Common myeloid progenitor, CD34-positive (primary cell): ENCODE data around the gene GMFB.
"Not testable (repeated sequence)": the region's sequence is repeated elsewhere in the genome, so short reads cannot be mapped to it uniquely, and the experiment has no call there.

Source experiments
- CTCF ChIA-PET: fragments of 350-600 bp; sonication (Branson Sonifier 250); formaldehyde crosslinking; loops from one replicate; lab custom pipeline; 2021; ENCODE audit warnings: antibody characterized with exemption; lab: Charles Lee
- POLR2A ChIA-PET: fragments of 350-600 bp; sonication (Branson Sonifier 250); formaldehyde crosslinking; loops from one replicate; lab custom pipeline; 2021; ENCODE audit warnings: antibody characterized with exemption; lab: Charles Lee
- DNase-seq, 3 donors: peaks; one replicate each; pipeline versions ENCODE4 v3.0.0 to v3.0.0-alpha.2; 2013
- H3K27ac ChIP-seq, 2 experiments: 1 replicate in 1 of 2; 2 replicates in 1 of 2; pipeline ENCODE4 v1.7.0; 2013; ENCODE audit warnings: inconsistent platforms in 2 of 2, low read length in 2 of 2, mild to moderate bottlenecking in 2 of 2, low read depth in 1 of 2, moderate library complexity in 1 of 2; ENCODE audit not compliant: severe bottlenecking in 2 of 2, insufficient read depth in 1 of 2, poor library complexity in 1 of 2
- H3K27me3 ChIP-seq, 5 experiments: replicated peaks in 2 of 5; 1 replicate in 3 of 5; 2 replicates in 2 of 5; pipeline versions ENCODE4 v1.6.1 to v1.7.0; 2013; ENCODE audit warnings: low read length in 4 of 5, mild to moderate bottlenecking in 2 of 5, moderate library complexity in 2 of 5, inconsistent platforms in 1 of 5; ENCODE audit not compliant: insufficient read depth in 5 of 5, control insufficient read depth in 4 of 5
- H3K36me3 ChIP-seq, 4 experiments: 1 replicate in 2 of 4; 2 replicates in 2 of 4; pipeline versions ENCODE4 v1.6.1 to v1.7.0; 2013; ENCODE audit warnings: low read length in 3 of 4, control low read depth in 1 of 4, mild to moderate bottlenecking in 1 of 4; ENCODE audit not compliant: control insufficient read depth in 4 of 4, insufficient read depth in 4 of 4
- H3K4me1 ChIP-seq, 4 experiments: 1 replicate in 3 of 4; 2 replicates in 1 of 4; pipeline versions ENCODE4 v1.6.1 to v1.7.1; 2013; ENCODE audit warnings: low read length in 3 of 4, mild to moderate bottlenecking in 3 of 4, control low read depth in 1 of 4, inconsistent platforms in 1 of 4, moderate library complexity in 1 of 4; ENCODE audit not compliant: control insufficient read depth in 4 of 4, insufficient read depth in 4 of 4; ENCODE audit errors: control extremely low read depth in 1 of 4
- H3K4me3 ChIP-seq, 7 experiments: 1 replicate in 4 of 7; 2 replicates in 3 of 7; pipeline versions ENCODE4 v1.5.1 to v1.7.0; 2013; ENCODE audit warnings: mild to moderate bottlenecking in 7 of 7, low read length in 6 of 7, moderate library complexity in 6 of 7, inconsistent platforms in 2 of 7, low read depth in 2 of 7, control low read depth in 1 of 7; ENCODE audit not compliant: insufficient read depth in 4 of 7, control insufficient read depth in 1 of 7; ENCODE audit errors: extremely low read depth in 1 of 7
- H3K9me3 ChIP-seq, 5 experiments: 1 replicate in 4 of 5; 2 replicates in 1 of 5; pipeline versions ENCODE4 v1.6.1 to v1.7.1; 2013; ENCODE audit warnings: low read length in 4 of 5, mild to moderate bottlenecking in 2 of 5, inconsistent platforms in 1 of 5, low read depth in 1 of 5, moderate library complexity in 1 of 5; ENCODE audit not compliant: control insufficient read depth in 4 of 5, insufficient read depth in 2 of 5; ENCODE audit errors: control extremely low read depth in 1 of 5
- WGBS: methylation state at CpG from one replicate; pipeline ENCODE4 v1.1.5; 2013; ENCODE audit not compliant: insufficient coverage; 5-methylcytosine and 5-hydroxymethylcytosine counted together

The GMFB gene

DNA sequence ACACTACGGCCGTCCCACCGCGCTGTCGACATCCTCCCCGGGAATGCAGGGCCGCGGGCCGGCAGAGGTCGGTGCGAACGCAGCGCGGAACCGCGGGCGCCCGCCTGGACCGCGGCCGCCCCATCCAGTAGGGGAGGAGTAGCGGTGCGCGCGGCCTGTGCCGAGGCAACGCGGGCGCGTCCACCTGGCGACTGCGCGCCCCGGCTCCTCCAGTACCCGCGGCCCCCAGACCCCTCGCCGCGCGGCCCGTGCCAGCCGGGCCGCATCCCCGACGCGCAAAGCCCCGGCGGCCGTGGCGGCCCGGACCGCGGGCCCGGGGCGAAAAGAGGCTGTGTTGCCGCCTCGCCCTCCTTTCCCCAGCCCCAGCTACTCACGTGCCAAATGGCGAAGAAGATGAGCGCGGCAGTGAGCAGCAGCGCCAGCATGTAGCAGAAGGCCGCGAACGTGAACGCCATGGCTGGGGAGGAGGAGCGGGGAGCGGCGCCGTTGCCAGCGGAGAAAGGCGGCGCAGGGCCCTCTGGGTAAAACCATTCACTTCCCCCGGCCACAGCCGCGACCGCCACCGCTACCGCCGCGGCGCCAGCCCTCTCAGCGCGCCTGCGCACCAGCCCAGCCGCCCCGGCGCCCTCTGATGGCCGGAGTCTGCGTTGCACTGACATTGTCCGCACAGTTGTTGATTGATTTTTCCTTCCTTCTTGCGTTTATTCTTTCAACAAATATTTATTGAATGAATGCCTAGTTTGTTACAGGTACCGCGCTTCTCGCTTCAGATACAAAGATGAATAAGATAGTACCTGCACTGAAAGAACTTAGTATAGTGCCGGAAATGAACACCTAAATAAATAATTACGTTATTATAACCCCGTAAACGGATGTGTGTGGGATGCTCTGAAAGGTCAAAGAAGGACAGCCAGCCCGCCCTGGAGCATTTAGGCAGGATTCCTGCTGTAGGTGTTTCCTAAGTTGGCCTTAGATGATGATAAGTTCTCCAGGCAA lies 47.6 kb downstream of the GMFB start, which contains the start of gene CNIH1:
CNIH1 (minus strand) TSS at position 502 of the 996 bp plus-strand sequence; CDS start at position 455, 47 bp downstream.
- H3K9me3 ChIP-seq = no peaks in the 10 kb centered on the region
- WGBS = under 1% methylated on average over 79 of the region's 100 CpGs
- POLR2A ChIA-PET = interaction anchor here (0.9 to 1.0 kb wide), 2 partner anchors 28 to 49 kb away, joined by 3 to 5 read pairs; no protein-coding TSS in a partner anchor
- peaks cover 0 to 2% (median 0%) of the 10 kb centered on the region in 5 experiments for H3K27me3 ChIP-seq
- H3K36me3 ChIP-seq = peaks cover 0 to 7% (median 0%) of the 10 kb centered on the region in 4 experiments
- CTCF ChIA-PET = interaction anchor here (0.8 to 1.3 kb wide), 6 partner anchors 9 to 68 kb away, joined by 3 read pairs; partner anchors contain the start of gene CDKN3
- H3K4me3 ChIP-seq = peak within 1 kb of the TSS; percentile 52 to 88 (median 81)
- H3K4me1 ChIP-seq = peaks cover 7 to 26% (median 18%) of the 10 kb centered on the region in 4 experiments
- peak within 1 kb of the TSS; percentile 66 to 90 for H3K27ac ChIP-seq
- DNase-seq = peak; percentile 92 to 96 (median 96)

DNA sequence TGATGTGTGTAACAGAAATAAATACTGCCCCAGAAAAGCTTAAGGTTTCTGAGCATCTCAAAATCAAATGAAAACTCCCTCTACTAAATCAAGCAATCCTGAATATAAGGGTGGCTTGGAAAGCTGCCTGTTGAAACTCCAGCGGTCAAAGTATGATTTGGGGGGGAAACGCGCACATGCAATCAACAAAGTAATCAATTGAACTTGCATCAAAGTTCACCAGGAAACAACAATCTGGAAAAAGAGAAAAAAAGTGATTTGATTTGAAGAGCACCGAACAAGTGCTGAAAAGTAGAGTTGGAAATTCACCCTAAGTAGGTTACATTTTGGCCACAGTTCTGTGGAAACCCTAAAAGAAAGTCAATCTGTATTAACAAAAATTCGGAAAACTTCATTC lies 48.3 kb downstream of the GMFB start:
- whole genome bisulfite sequencing = 0% methylated on average over 2 of the region's 5 CpGs
- Histone ChIP-seq H3K36me3 (peaks cover 0 to 12% (median 2%) of the 10 kb centered on the region in 4 experiments), H3K4me3 (peak overlapping the region; percentile 52 to 88 (median 81)), H3K4me1 (peaks cover 7 to 30% (median 15%) of the 10 kb centered on the region in 4 experiments), H3K27me3 (peaks cover 0 to 2% (median 0%) of the 10 kb centered on the region in 5 experiments), H3K9me3 (no peaks in the 10 kb centered on the region), H3K27ac (peak overlapping the region; percentile 66 to 90)
- CTCF ChIA-PET = interaction anchor here (1.3 kb wide), 2 partner anchors 28 to 43 kb away, joined by 3 read pairs; partner anchors contain the start of gene CDKN3
- DNase-seq = peak in 1 of 3 donors; percentile 5
- POLR2A ChIA-PET = interaction anchor here (0.9 to 1.0 kb wide), 2 partner anchors 27 to 50 kb away, joined by 3 to 5 read pairs; no protein-coding TSS in a partner anchor

DNA sequence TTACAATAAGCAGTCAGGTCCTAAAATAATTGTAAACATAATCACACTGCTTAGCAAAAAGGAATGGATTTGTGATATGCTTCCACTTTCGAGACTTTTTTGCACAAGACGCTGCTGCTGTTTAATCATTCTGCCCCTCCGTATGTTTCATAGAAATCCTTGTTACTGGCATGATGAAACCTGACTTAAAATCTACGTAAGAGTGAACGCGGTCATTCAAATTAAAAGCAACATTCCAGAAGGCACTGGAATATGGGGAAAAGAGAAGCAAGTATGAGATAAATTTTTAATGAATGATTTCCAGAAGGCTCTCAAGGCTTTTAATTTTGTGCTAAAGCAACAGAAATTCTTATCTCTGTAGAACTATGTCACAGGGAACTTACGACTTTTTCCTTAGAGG lies 48.7 kb downstream of the GMFB start:
- Histone ChIP-seq H3K36me3 (peaks cover 0 to 12% (median 2%) of the 10 kb centered on the region in 4 experiments), H3K4me3 (peak overlapping the region in 6 of 7 experiments; percentile 52 to 88 (median 82)), H3K9me3 (no peaks in the 10 kb centered on the region), H3K27me3 (peaks cover 0 to 2% (median 0%) of the 10 kb centered on the region in 5 experiments), H3K27ac (peak overlapping the region; percentile 66 to 90), H3K4me1 (peaks cover 8 to 34% (median 18%) of the 10 kb centered on the region in 4 experiments)
- WGBS = 97% methylated on average over 6 of the region's 7 CpGs
- POLR2A ChIA-PET = interaction anchor here (0.9 kb wide), 1 partner anchor 50 kb away, joined by 5 read pairs; no protein-coding TSS in a partner anchor
- no peak for DNase-seq
- CTCF ChIA-PET = interaction anchor here (0.7 to 1.3 kb wide), 3 partner anchors 28 to 224 kb away, joined by 3 read pairs; partner anchors contain the start of gene CDKN3

DNA sequence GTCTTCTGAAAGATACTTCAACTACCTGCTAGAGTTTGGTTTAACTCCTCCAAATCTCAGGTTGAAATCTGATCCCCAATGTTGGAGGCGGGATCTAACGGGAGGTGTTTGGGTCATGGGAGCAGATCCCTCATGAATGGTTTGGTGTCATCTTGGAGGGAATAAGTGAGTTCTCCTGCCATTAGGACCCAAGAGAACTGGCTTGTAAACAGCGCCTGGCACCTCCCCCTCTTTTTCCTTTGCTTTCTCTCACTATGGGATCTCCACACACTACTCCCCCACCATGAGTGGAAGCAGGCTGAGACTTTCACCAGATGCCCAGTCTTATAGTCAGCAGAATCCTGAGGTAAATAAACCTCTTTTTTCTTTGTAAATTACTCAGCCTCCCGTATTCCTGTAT lies 50.1 kb downstream of the GMFB start:
- ChIA-PET CTCF (interaction anchor here (0.8 kb wide), 1 partner anchor 32 kb away, joined by 4 read pairs; no protein-coding TSS in a partner anchor), POLR2A (no interaction called here)
- H3K4me1 ChIP-seq = peaks cover 13 to 41% (median 21%) of the 10 kb centered on the region in 4 experiments
- no peaks in the 10 kb centered on the region for H3K27me3 ChIP-seq
- H3K4me3 ChIP-seq = no peak overlapping the region
- H3K9me3 ChIP-seq = no peaks in the 10 kb centered on the region
- H3K36me3 ChIP-seq = peaks cover 0 to 16% (median 4%) of the 10 kb centered on the region in 4 experiments
- 100% methylated on average over 2 of the region's 4 CpGs for WGBS
- no peak for DNase-seq
- H3K27ac ChIP-seq = no peak overlapping the region

DNA sequence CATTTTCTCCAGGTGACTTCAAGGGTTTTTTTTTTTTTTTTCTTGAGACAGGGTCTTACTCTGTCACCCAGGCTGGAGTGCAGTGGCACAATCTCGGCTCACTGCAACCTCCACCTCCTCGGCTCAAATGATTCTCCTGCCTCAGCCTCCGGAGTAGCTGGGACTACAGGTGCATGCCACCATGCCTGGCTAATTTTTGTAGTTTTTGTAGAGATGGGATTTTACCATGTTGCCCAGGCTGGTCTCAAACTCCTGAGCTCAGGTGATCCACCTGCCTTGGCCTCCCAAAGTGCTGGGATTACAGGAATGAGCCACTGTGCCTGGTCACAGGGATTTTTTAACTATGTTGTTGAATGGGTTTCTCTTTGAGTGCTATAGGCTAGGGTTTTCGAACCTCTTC lies 50.8 kb downstream of the GMFB start:
- H3K27ac ChIP-seq, H3K9me3 ChIP-seq, H3K4me3 ChIP-seq, CTCF ChIA-PET, H3K27me3 ChIP-seq, DNase-seq: not testable (repeated sequence)
- POLR2A ChIA-PET = interaction anchor here (0.6 kb wide), 1 partner anchor 1189 kb away, joined by 3 read pairs; no protein-coding TSS in a partner anchor
- peaks cover 0 to 16% (median 4%) of the 10 kb centered on the region in 4 experiments for H3K36me3 ChIP-seq
- peaks cover 13 to 41% (median 21%) of the 10 kb centered on the region in 4 experiments for H3K4me1 ChIP-seq
- 95% methylated on average over 2 of the region's 4 CpGs for WGBS

DNA sequence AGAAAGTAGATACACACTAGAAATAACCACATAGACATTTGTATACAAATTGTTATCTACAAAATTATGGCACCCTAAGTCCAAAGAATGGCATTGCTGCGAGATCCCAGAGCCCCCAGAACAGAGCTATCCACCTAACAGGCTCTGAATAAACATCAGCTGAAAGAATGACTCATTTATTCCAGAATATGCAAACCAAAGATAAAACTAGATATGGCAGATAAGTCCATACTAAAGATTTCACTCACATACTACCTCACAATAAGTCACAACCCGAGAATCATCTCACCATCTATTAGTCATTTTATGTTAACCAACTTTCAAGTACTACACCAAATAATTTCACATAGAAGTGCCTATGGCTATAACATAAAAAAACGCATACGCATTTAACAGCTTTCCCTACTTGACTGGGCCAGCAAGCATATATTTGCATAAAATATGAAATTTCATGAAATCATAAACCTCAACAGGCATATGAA lies 53.2 kb downstream of the GMFB start:
- peak overlapping the region in 1 of 2 experiments; percentile 59 for H3K27ac ChIP-seq
- H3K4me3 ChIP-seq = no peak overlapping the region
- peak in 2 of 3 donors; percentile 33 to 58 for DNase-seq

More for the DNA sequence above, 53.2 kb downstream of the GMFB start:
- H3K36me3 ChIP-seq = peaks cover 0 to 28% (median 12%) of the 10 kb centered on the region in 4 experiments
- POLR2A ChIA-PET = no interaction called here
- CTCF ChIA-PET = interaction anchor here (0.9 to 1.4 kb wide), 3 partner anchors 9 to 67 kb away, joined by 3 read pairs; no protein-coding TSS in a partner anchor
- 91% methylated on average over 2 of the region's 4 CpGs for WGBS
- H3K9me3 ChIP-seq = no peaks in the 10 kb centered on the region
- H3K4me1 ChIP-seq = peaks cover 13 to 34% (median 15%) of the 10 kb centered on the region in 4 experiments
- no peaks in the 10 kb centered on the region for H3K27me3 ChIP-seq
